HepG2 (cell line): ENCODE measurements around the gene RAD51. TPM values are rescaled to one million over a fixed set of nuclear protein-coding genes. Genes with fewer than 3 reads are reported as not detected.

ENCODE experiments used
- AGO2 ChIP-seq: fragments of 200-400 bp; formaldehyde crosslinking; optimal IDR thresholded peaks from 2 replicates; pipeline ENCODE3; 2017; ENCODE audit warnings: mild to moderate bottlenecking, low read depth, low read length, moderate library complexity
- BCL6 ChIP-seq: IDR thresholded peaks from 2 replicates; pipeline ENCODE4 v1.6.1; 2016; ENCODE audit warnings: missing genetic modification reagents, missing compliant biosample characterization
- BRF2 ChIP-seq: sonication (generic); formaldehyde crosslinking; IDR thresholded peaks from 2 replicates; pipeline ENCODE4 v1.8.1; 2022; ENCODE audit warnings: mild to moderate bottlenecking, missing genetic modification reagents
- CREM ChIP-seq, 2 experiments: sonication (generic) in 1 of 2; formaldehyde crosslinking in 1 of 2; IDR thresholded peaks; 2 replicates each; pipeline versions ENCODE4 v1.4.0 to v1.6.1; 2016 to 2020; ENCODE audit warnings: antibody characterized with exemption in 1 of 2, mild to moderate bottlenecking in 1 of 2, missing genetic modification reagents in 1 of 2
- ERF ChIP-seq: IDR thresholded peaks from 2 replicates; pipeline ENCODE4 v1.6.1; 2018; ENCODE audit warnings: missing biosample characterization, missing genetic modification reagents
- GLI4 ChIP-seq: sonication (generic); formaldehyde crosslinking; IDR thresholded peaks from 2 replicates; pipeline ENCODE4 v1.5.1; 2020; ENCODE audit warnings: missing genetic modification reagents, mild to moderate bottlenecking, moderate library complexity, borderline replicate concordance
- IRF2 ChIP-seq: IDR thresholded peaks from 2 replicates; pipeline ENCODE4 v1.6.1; 2018; ENCODE audit warnings: missing genetic modification reagents, missing compliant biosample characterization
- KLF13 ChIP-seq: sonication (generic); formaldehyde crosslinking; IDR thresholded peaks from 2 replicates; pipeline ENCODE4 v1.4.0; 2020; ENCODE audit warnings: mild to moderate bottlenecking, missing genetic modification reagents
- MED13 ChIP-seq: sonication (generic); formaldehyde crosslinking; IDR thresholded peaks from 2 replicates; pipeline ENCODE4 v1.5.0; 2020; ENCODE audit warnings: missing genetic modification reagents
- PAWR ChIP-seq: sonication (generic); formaldehyde crosslinking; IDR thresholded peaks from 2 replicates; pipeline ENCODE4 v1.4.0; 2020; ENCODE audit warnings: missing genetic modification reagents, mild to moderate bottlenecking, borderline replicate concordance
- PAXIP1 ChIP-seq: sonication (generic); formaldehyde crosslinking; conservative IDR thresholded peaks from 2 replicates; pipeline ENCODE4 v1.4.0; 2020; ENCODE audit warnings: mild to moderate bottlenecking, missing genetic modification reagents, moderate library complexity
- POLR2AphosphoS5 ChIP-seq: IDR thresholded peaks from 2 replicates; pipeline ENCODE4 v1.6.1; 2012; ENCODE audit warnings: low read depth, low read length
- ZBTB14 ChIP-seq: sonication (generic); formaldehyde crosslinking; IDR thresholded peaks from 2 replicates; pipeline ENCODE4 v1.4.0; 2020; ENCODE audit warnings: missing genetic modification reagents
- ZBTB2 ChIP-seq: sonication (generic); formaldehyde crosslinking; IDR thresholded peaks from 2 replicates; pipeline ENCODE4 v1.8.0; 2022; ENCODE audit warnings: low read depth, missing genetic modification reagents
- ZFP37 ChIP-seq: sonication (generic); formaldehyde crosslinking; IDR thresholded peaks from 2 replicates; pipeline ENCODE4 v1.4.0; 2020; ENCODE audit warnings: missing genetic modification reagents, borderline replicate concordance
- ZMYM3 ChIP-seq: sonication (generic); formaldehyde crosslinking; IDR thresholded peaks from 2 replicates; pipeline ENCODE4 v1.5.1; 2020; ENCODE audit warnings: mild to moderate bottlenecking, missing genetic modification reagents
- ZNF30 ChIP-seq: sonication (generic); formaldehyde crosslinking; IDR thresholded peaks from 2 replicates; pipeline ENCODE4 v1.5.0; 2020; ENCODE audit warnings: mild to moderate bottlenecking, missing genetic modification reagents
- ZNF326 ChIP-seq: sonication (generic); formaldehyde crosslinking; IDR thresholded peaks from 2 replicates; pipeline ENCODE4 v1.4.0; 2020; ENCODE audit warnings: missing genetic modification reagents, borderline replicate concordance
- ZNF766 ChIP-seq: sonication (generic); formaldehyde crosslinking; IDR thresholded peaks from 2 replicates; pipeline ENCODE4 v1.5.0; 2020; ENCODE audit warnings: missing genetic modification reagents, borderline replicate concordance
- ZNF784 ChIP-seq: sonication (generic); formaldehyde crosslinking; IDR thresholded peaks from 2 replicates; pipeline ENCODE4 v1.5.1; 2020; ENCODE audit warnings: missing genetic modification reagents, mild to moderate bottlenecking, borderline replicate concordance
- polyA plus RNA-seq, 8 experiments: library from polyadenylated mRNA; depleted of rRNA in 3 of 8; stranded (reverse) in 7 of 8; unstranded in 1 of 8; fragments of >200 nt; fragmentation: Illumina TruSeq in 4 of 8; extraction: Trizol in 4 of 8; gene quantifications; 2 replicates each; pipeline versions ENCODE4 v1.2.1 to v1.2.3, GENCODE V29; 2011 to 2016; ENCODE audit warnings: low read depth in 4 of 8, missing spikeins in 1 of 8, mixed read lengths in 1 of 8; ENCODE audit not compliant: insufficient read depth in 1 of 8
- total RNA-seq, 5 experiments: library from RNA; depleted of rRNA; stranded (reverse); fragments of >200 nt; fragmentation: Illumina TruSeq; extraction: Trizol; gene quantifications; 2 replicates each; pipeline ENCODE4 v1.2.3, GENCODE V29; 2016; ENCODE audit warnings: low read depth in 1 of 5

The RAD51 gene
- total and polyA plus RNA-seq, 2 of the 13 experiments (the other 11 are each of a cell fraction or from before 2014, with no cell fraction given), result 8.5 to 12.8 TPM

GRCh38 chr15:40694688-40695468 lies at the start of gene RAD51 (continued):
- TF ChIP-seq ZBTB2 (no peak; the same call in 1 of the 2 replicates), BRF2 (CRISPR knock-in tag) (peak; percentile 84), ERF (peak; percentile 58; the same call in 1 of the 2 replicates), PAWR (no peak), ZMYM3 (CRISPR knock-in tag) (no peak; the same call in 1 of the 2 replicates), AGO2 (peak; percentile 20), MED13 (CRISPR knock-in tag) (0 out of 2 replicates have a peak, but pooled peaks have one; percentile 70), ZNF784 (CRISPR knock-in tag) (no peak), CREM (IDR thresholded peaks at IDR 0.05) (peak; percentile 83), CREM (CRISPR knock-in tag; IDR thresholded peaks at IDR 0.05) (no peak), ZNF30 (CRISPR knock-in tag) (no peak), ZFP37 (CRISPR knock-in tag) (peak; percentile 36; the same call in 1 of the 2 replicates), ZNF766 (CRISPR knock-in tag) (peak; percentile 17; the same call in 1 of the 2 replicates), GLI4 (CRISPR knock-in tag) (no peak), KLF13 (CRISPR knock-in tag) (no peak), PAXIP1 (CRISPR knock-in tag) (no peak; the same call in 1 of the 2 replicates), ZNF326 (no peak), ZBTB14 (CRISPR knock-in tag) (peak; percentile 48), IRF2 (peak; percentile 63), POLR2AphosphoS5 (peak; percentile 95), BCL6 (no peak; the same call in 1 of the 2 replicates)
